Hepatocyte (in vitro differentiated cells): ENCODE measurements around the gene PELI3. TPM values are rescaled to one million over a fixed set of nuclear protein-coding genes. Genes with fewer than 3 reads are reported as not detected.

Experiments used
- DNase-seq: peaks from one replicate; pipeline ENCODE4 v3.0.0-alpha.2; 2016; ENCODE audit warnings: low spot score
- H2AFZ ChIP-seq: fragments of 200-600 bp; sonication (generic); 2 replicates; pipeline ENCODE4 v1.6.0; 2016; ENCODE audit warnings: antibody characterized with exemption, mild to moderate bottlenecking
- H3K27ac ChIP-seq: fragments of 200-600 bp; sonication (generic); 2 replicates; pipeline ENCODE4 v1.5.1; 2016; ENCODE audit warnings: mild to moderate bottlenecking
- H3K27me3 ChIP-seq: fragments of 200-600 bp; sonication (generic); 2 replicates; pipeline ENCODE4 v1.6.1; 2016
- H3K36me3 ChIP-seq: fragments of 200-600 bp; sonication (generic); replicated peaks from 2 replicates; pipeline ENCODE4 v1.5.1; 2016; ENCODE audit warnings: low read depth; ENCODE audit not compliant: insufficient read depth
- H3K4me1 ChIP-seq: fragments of 200-600 bp; sonication (generic); 2 replicates; pipeline ENCODE4 v1.5.1; 2016; ENCODE audit warnings: mild to moderate bottlenecking, moderate library complexity; ENCODE audit not compliant: insufficient read depth
- H3K4me2 ChIP-seq: fragments of 200-600 bp; sonication (generic); 2 replicates; pipeline ENCODE4 v1.6.0; 2016
- H3K4me3 ChIP-seq: fragments of 200-600 bp; sonication (generic); 2 replicates; pipeline ENCODE4 v1.5.1; 2016; ENCODE audit warnings: mild to moderate bottlenecking
- H3K79me2 ChIP-seq: fragments of 200-600 bp; sonication (generic); 2 replicates; pipeline ENCODE4 v1.6.0; 2017; ENCODE audit warnings: mild to moderate bottlenecking
- H3K9me2 ChIP-seq: fragments of 200-600 bp; sonication (generic); replicated peaks from 2 replicates; pipeline ENCODE4 v1.6.0; 2017; ENCODE audit warnings: mild to moderate bottlenecking; ENCODE audit not compliant: insufficient read depth
- H3K9me3 ChIP-seq: fragments of 200-600 bp; sonication (generic); 2 replicates; pipeline ENCODE4 v1.5.1; 2016; ENCODE audit warnings: low read depth, mild to moderate bottlenecking
- H4K20me1 ChIP-seq: fragments of 200-600 bp; sonication (generic); 2 replicates; pipeline ENCODE4 v1.6.0; 2016; ENCODE audit warnings: mild to moderate bottlenecking; ENCODE audit not compliant: insufficient read depth, poor library complexity, severe bottlenecking
- CTCF ChIP-seq: fragments of 200-600 bp; sonication (generic); IDR thresholded peaks from 2 replicates; pipeline ENCODE4 v1.5.1; 2016; ENCODE audit warnings: antibody characterized with exemption, mild to moderate bottlenecking; ENCODE audit not compliant: poor library complexity
- EZH2 ChIP-seq: fragments of 200-600 bp; sonication (generic); IDR thresholded peaks from 2 replicates; pipeline ENCODE4 v1.6.1; 2016; ENCODE audit warnings: antibody characterized with exemption, mild to moderate bottlenecking, borderline replicate concordance
- EZH2phosphoT487 ChIP-seq: fragments of 200-600 bp; sonication (generic); IDR thresholded peaks from one replicate; pipeline ENCODE4 v1.6.1; 2018; ENCODE audit warnings: antibody characterized with exemption, mild to moderate bottlenecking, low read depth, moderate library complexity; ENCODE audit not compliant: unreplicated experiment, severe bottlenecking
- WGBS: methylation state at CpG from one replicate; pipeline ENCODE4 v1.1.6; 2016; ENCODE audit warnings: low lambda C conversion rate; ENCODE audit errors: missing lambda C conversion rate; 5-methylcytosine and 5-hydroxymethylcytosine counted together
- polyA plus RNA-seq: library from polyadenylated mRNA; unstranded; fragments of >200 nt; fragmentation: Nextera tagmentation; extraction: Ambion mirVana; gene quantifications from 2 replicates; pipeline ENCODE4 v1.2.1, GENCODE V29; 2016
- total RNA-seq: library from RNA; depleted of rRNA; stranded (reverse); fragments of >200 nt; gene quantifications from 2 replicates; pipeline ENCODE4 v1.2.3, GENCODE V29; 2014

PELI3 gene
- total and polyA plus RNA-seq, 2 experiments from 2014 or later, result 6.7 to 10.9 TPM

GRCh38 chr11:66443602-66444001 is 23.1 kb upstream of the PELI3 start:
- H2AFZ ChIP-seq, result no peak overlapping the region

DNA sequence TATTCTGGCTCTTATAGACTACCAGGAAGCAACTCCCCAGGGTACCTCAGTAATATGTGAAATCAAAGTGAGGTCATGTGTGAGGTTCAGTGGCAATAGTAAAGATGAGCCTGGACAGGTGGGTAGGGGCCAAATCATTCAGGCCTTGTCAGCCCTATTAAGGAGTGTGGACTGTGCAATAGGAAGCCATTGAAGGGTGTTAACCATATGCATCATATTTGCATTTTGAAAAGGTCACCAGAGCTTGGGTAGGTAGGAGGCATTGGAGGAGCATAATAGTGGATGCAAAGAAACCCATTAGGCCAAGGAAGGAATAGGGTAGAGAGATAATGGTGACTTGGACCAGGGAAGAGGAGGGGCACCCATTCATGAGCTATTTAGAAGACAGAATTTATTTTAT is 19.7 kb upstream of the PELI3 start:
- Histone ChIP-seq H3K36me3 (no peaks in the 10 kb centered on the region), H3K4me3 (no peak overlapping the region), H3K9me3 (no peaks in the 10 kb centered on the region), H4K20me1 (no peaks in the 10 kb centered on the region), H2AFZ (no peak overlapping the region), H3K27me3 (no peaks in the 10 kb centered on the region), H3K4me1 (no peaks in the 10 kb centered on the region), H3K79me2 (no peaks in the 10 kb centered on the region), H3K9me2 (no peaks in the 10 kb centered on the region), H3K4me2 (no peak overlapping the region), H3K27ac (no peak overlapping the region)
- TF ChIP-seq CTCF, result no peak
- TF ChIP-seq EZH2, result no peak
- no peak for TF ChIP-seq EZH2phosphoT487
- DNase-seq, result no peak

More at GRCh38 chr11:66443602-66444001, 23.1 kb upstream of the PELI3 start:
- Histone ChIP-seq H3K4me3 (no peak overlapping the region), H3K27ac (no peak overlapping the region), H3K79me2 (no peaks in the 10 kb centered on the region), H3K36me3 (no peaks in the 10 kb centered on the region), H3K9me2 (no peaks in the 10 kb centered on the region), H3K9me3 (no peaks in the 10 kb centered on the region), H3K4me2 (no peak overlapping the region), H3K4me1 (no peaks in the 10 kb centered on the region), H3K27me3 (no peaks in the 10 kb centered on the region), H4K20me1 (no peaks in the 10 kb centered on the region)
- TF ChIP-seq EZH2, result no peak
- no peak for TF ChIP-seq EZH2phosphoT487
- TF ChIP-seq CTCF, result no peak
- DNase-seq, result no peak
- 84% methylated on average over 4 of the region's 4 CpGs for WGBS

DNA sequence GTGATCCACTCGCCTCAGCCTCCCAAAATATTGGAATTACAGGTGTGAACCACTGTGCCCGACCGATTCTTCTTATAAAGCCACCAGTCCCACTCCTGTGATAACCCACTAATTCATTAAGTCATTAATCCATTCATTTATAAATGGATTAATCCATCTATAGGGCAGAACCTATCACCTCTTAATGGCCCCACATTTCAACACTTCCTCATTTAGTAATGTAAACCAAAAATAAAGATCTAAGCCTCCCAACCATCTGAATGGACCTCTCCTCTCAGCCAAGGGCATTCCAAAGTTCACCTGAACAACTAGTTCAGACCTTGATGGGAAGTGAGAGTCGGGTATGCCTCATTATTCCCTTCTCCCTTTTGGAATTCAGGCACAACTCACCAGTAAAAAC is 18.2 kb upstream of the PELI3 start:
- Histone ChIP-seq H3K9me2 (no peaks in the 10 kb centered on the region), H3K27me3 (no peaks in the 10 kb centered on the region), H4K20me1 (no peaks in the 10 kb centered on the region), H3K4me3 (no peak overlapping the region), H3K4me1 (no peaks in the 10 kb centered on the region), H3K79me2 (no peaks in the 10 kb centered on the region), H3K36me3 (no peaks in the 10 kb centered on the region), H3K27ac (no peak overlapping the region), H2AFZ (no peak overlapping the region), H3K4me2 (no peak overlapping the region), H3K9me3 (no peaks in the 10 kb centered on the region)
- no peak for TF ChIP-seq CTCF
- TF ChIP-seq EZH2phosphoT487, result no peak
- TF ChIP-seq EZH2, result no peak
- no peak for DNase-seq
- WGBS, result 72% methylated on average over 4 of the region's 4 CpGs

DNA sequence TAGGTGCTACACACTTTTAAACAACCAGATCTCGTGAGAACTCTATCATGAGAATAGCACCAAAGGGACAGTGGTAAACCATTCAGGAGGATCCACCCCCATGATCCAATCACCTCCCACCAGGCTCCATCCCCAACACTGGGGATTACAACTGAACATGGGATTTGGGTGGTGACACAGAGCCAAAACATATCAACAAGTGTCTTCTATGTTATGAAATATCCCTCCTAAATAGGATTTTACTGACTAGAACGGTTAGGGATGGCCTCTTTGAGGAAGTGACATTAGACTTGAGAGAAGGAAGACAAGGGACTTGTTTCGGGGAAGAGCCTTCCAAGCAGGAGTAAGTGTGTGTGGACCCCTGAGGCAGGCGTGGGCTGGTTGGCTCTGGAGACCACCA is 16.1 kb upstream of the PELI3 start:
- DNase-seq, result no peak
- Histone ChIP-seq H3K9me2 (no peaks in the 10 kb centered on the region), H3K4me2 (no peak overlapping the region), H3K4me3 (no peak overlapping the region), H2AFZ (no peak overlapping the region), H3K36me3 (no peaks in the 10 kb centered on the region), H3K79me2 (no peaks in the 10 kb centered on the region), H4K20me1 (no peaks in the 10 kb centered on the region), H3K27me3 (peaks cover 4% of the 10 kb centered on the region), H3K27ac (no peak overlapping the region), H3K9me3 (no peaks in the 10 kb centered on the region), H3K4me1 (no peaks in the 10 kb centered on the region)
- 78% methylated on average over 4 of the region's 4 CpGs for WGBS
- TF ChIP-seq EZH2 (no peak), EZH2phosphoT487 (no peak), CTCF (no peak)
